Stimulated activated CD8-positive, alpha-beta memory T cell treated with anti-CD3 and anti-CD28 coated beads, Interleukin-7, amount 100 ng/mL, for 1 hour (primary cell): ENCODE data around the gene TP73.

Source experiments
- DNase-seq, 2 donors: peaks; one replicate each; pipeline ENCODE4 v3.0.0-alpha.2; 2020; ENCODE audit warnings: low read depth in 2 of 2

Gene TP73

DNA sequence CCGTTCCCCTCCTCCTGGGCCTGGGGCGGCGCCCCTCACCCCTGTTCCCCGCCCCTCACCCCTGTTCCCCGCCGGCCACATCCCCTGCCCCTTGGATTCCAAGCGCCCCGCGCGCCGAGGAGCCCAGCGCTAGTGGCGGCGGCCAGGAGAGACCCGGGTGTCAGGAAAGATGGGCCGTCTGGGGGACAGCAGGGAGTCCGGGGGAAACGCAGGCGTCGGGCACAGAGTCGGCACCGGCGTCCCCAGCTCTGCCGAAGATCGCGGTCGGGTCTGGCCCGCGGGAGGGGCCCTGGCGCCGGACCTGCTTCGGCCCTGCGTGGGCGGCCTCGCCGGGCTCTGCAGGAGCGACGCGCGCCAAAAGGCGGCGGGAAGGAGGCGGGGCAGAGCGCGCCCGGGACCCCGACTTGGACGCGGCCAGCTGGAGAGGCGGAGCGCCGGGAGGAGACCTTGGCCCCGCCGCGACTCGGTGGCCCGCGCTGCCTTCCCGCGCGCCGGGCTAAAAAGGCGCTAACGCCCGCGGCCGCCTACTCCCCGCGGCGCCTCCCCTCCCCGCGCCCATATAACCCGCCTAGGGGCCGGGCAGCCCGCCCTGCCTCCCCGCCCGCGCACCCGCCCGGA lies at the start of gene TP73:
Gene TP73, plus strand, starts transcription at position 587 of the 618 bp plus-strand sequence. CDS start 29,850 bp downstream, outside the sequence.
- no peak for DNase-seq

- DNase-seq: no peak
Observed at GRCh38 chr1:3603156-3603555, 49.2 kb upstream of the TP73 start.

DNA sequence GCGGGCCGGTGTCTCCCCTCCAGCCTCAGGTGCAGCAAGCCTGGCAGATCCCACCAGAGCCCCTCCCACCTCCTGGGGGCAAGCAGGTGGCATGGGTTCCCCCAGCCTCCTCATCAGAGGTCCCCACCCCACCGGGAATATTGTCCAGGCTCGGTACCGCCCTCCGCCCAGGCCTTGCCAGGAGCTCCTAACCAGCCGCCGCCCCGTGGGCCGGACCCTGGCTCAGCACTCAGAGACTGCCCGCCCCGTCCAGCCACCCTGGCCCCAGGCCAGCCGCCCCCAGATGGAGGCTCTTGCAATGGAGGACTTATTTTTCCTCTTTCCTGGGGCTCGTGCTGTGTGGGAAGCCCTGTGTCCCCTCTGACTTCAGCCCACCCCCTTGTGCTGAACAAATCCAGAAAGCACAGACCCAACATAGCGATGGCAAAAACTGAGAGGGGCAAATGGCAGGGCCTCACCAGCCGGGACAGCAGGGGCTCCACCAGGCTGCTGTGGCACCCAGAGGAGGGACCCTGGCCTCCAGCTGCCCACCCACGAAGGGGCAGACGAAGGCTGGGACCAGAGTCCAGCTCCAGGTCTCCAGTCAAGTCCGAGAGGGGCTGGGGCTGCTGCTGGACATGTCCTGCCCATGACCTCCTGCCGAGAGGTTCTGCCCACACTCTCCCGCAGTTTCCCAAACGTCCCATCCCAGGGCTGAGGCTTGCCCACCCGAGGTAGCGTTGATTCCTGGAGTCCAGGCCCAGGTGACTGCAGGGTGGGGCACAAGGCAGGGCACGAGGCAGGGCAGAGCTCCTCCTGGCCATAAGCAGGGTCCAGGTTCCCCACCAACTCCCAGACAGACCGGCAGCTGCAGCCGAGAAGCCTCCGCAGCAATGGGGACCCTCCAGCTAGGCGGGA lies 48.5 kb upstream of the TP73 start:
- no peak for DNase-seq

DNA sequence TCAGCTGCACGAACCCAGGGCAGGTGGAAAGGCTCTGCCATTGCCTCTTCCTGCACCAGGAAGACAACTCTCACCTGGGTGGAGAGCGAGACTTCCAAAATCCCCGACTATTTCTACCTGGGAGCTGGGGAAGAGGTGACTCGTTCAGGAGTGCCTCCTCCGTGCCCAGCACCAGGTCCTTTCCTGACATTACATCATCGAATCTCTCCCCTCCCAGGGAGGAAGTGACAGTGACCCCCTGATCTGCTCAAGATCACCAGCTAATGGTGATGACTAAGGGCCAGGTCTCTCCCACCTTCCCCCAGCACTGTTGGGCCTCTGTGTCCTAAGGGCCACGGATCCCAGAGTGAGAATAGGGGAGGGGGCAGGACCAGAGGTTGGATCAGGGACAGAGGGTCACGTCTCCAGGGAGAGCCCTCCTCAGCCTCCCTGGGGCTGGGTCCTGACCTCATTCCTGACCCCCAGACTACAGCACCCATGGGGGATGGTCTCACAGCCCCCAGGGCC lies 47.8 kb upstream of the TP73 start:
- no peak for DNase-seq

GRCh38 chr1:3604997-3605823 lies 47.1 kb upstream of the TP73 start:
- no peak for DNase-seq

DNA sequence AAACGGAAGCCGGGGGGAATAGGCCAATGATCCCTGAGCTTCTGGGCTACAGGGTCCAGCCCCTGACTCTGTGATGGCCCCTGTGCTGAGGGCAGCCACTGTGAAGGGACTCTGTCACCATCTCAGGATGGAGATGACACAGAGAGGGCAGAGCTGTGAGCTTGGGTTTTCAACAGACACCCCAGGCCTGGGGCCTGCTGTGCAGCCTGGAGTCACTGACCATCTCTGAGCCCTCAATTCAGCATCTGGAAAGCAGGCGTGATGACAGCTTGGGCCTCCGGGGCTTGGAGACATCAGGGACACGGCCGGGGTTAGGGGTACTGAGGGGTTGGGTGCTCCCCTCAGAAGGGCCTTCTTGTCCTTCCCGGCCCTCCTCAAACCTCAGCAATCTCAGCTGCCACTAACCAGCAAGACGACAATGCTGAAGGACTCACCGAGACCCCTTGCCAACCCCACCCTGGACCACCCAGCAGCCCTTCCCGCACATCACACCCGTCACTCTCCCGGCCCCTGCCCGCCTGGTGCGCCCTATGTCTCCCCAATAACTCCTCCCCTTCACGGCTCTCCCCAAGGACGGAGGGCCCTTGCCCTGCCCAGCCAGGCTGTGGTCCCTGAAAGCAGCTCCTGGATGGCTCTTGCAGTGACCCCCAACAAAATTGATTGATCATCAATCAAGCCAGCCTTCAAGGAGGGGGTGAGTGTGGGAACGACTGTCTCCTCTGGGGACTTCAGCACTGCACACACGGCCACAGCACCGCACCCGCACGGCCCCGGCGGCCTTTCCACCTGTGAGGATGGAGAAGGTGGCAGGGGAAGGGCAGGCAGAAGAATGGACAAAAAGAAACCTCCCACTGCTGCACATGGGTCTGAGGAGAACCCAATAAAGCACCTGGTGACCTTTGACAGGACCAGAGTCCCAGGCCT lies 45.3 kb upstream of the TP73 start:
- DNase-seq: no peak

DNA sequence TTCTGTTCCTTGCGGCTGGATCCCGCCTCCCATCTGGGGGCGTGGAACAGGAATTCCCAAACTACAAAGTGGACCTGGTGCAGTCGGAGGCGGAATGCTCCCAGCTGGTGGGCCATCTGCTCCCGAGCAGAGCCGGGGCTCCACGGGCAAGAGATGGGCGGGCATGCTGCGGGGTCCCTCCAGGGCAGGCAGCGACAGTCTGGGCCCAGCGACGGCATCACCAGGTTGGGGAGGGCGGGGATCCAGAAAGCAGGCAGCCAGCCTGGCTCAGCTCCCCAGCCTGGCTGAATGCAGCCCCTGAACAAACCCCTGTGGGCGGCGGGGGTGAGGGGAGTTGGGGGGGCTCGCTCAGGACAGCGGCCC lies 44.6 kb upstream of the TP73 start:
- no peak for DNase-seq

DNA sequence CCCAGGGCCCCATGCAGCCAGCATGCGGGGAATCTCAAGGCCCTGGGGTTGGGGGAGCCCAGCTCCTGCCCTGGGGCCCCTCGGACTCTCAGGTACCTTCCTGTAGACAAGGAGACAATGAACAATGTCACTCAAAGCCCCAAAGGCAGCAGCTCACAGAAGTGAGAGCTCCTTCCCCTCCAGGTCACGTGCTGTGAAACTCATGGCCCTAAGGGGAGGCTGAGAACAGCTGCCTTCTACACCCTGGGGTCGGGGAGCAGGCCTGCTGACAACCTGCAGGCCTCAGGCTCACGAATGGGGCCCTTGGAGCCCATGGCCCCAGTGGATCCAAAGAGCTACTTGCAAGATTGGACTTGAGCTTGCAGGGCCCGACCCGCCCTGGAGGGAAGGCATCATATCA lies 44.2 kb upstream of the TP73 start:
- no peak for DNase-seq

DNA sequence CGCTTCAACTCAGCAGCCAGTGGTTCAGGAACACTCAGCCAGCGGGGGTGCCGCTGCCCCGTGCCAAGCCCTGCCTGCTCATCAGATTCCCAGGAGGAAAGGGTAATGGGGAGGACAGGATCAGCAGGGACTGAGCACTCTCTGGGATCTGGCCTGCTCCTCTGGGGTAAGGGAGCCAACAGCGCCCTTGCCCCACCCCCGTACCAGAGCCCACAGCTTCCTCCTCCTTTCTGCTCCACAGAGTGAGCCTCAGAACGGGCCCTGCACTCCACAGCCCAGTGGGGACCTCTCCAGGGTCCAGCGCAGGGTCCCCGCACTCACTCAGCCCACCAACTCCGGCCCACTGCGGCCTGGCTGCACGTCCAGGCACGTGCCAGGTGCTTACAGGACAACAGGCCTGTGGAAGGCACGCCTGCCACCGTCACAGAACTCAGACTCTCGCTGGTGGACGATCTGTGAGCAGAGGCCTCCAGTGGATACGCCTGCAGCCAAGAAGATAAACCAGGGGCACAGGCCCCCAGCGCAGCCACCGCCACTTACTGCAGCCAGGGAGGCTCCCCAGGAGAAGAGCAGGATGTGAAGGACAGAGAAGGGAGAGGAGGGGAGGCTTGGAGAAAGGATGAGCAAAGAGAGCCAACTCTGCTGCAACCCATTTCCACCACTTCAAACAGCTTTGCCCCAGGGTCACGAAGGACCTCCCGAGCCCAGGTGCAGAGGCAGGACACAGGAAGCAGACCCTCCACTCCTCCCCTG lies 43.1 kb upstream of the TP73 start:
- DNase-seq: no peak

- no peak for DNase-seq
Observed at GRCh38 chr1:3609769-3610526, 42.4 kb upstream of the TP73 start.

DNA sequence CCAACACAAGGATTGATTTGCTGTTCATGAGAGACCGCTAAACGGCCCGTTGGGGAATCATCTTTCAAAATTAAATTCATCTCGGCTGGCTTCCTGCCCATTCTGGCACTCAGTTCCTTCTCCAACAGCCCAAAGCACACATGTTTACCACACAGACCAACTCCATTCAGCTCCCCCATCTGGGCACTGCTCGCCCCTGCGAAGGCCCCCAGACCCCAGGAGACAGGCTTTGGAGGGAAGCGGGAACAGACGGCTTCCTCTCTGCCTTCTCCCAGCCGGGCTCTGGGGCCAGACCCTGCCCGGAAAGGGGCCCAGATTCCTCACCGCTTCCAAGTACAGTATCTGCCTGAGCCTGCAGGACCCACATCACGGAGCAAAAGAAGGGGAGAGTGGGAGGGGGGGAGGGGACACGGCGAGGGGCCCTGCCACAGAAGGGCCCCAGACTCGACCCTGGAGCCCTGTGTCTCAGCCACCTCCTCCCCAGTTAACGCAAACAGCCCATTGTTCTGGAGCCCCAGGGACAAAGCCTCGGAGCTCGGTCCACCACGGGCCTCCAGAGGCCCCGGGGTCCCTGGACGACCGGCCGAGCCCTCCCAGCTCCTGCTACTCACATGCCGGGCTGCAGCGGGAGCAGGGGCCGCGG lies 41.7 kb upstream of the TP73 start:
- DNase-seq: no peak

- peak in 1 of 2 donors; percentile 28 for DNase-seq
Observed at GRCh38 chr1:3611170-3612019, 40.9 kb upstream of the TP73 start, which contains the start of gene MEGF6. TSS of gene MEGF6 (minus strand) at chr1:3611508. CDS start at chr1:3611268, 240 bp downstream.

DNA sequence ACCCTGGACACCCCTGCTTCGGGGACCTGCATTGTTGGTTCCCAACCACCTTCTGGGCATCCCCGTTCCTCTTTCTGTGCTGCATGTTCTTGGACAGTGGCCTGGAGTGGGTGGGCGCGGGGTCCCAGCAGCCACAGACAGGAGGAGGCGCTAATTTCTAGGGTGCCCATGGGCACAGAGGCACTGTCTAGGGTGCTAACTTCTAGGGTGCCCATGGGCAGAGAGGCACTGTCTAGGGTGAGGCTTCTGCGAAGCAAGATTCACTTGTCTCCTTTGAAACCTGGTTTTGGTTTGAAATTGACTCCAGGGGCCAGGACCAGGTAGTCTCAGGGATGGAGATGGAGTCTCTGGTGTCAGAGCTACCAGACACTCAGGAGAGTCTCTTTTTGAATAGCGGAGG lies 40.2 kb upstream of the TP73 start:
- no peak for DNase-seq

- no peak for DNase-seq
Observed at GRCh38 chr1:3614755-3615742, 37.3 kb upstream of the TP73 start.

DNA sequence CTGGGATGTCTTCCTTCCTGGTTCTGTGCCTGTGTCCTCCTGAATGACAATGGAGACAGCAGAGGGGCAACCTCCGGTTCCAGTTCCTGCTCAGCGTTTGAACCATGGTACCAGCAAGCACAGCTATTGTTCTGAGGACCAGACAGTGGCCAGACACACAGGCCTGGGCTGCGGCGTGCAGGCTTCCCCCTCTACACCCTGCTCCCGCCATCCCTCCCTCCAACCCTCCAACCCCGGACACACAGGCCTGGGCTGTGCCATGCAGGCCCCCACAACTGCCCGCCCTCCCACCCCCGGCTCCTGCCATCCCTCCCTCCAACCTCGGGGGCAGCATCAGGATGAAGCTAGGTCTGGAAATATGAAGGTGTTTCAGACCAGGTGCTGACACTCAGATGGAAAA lies 35.5 kb upstream of the TP73 start:
- no peak for DNase-seq

DNA sequence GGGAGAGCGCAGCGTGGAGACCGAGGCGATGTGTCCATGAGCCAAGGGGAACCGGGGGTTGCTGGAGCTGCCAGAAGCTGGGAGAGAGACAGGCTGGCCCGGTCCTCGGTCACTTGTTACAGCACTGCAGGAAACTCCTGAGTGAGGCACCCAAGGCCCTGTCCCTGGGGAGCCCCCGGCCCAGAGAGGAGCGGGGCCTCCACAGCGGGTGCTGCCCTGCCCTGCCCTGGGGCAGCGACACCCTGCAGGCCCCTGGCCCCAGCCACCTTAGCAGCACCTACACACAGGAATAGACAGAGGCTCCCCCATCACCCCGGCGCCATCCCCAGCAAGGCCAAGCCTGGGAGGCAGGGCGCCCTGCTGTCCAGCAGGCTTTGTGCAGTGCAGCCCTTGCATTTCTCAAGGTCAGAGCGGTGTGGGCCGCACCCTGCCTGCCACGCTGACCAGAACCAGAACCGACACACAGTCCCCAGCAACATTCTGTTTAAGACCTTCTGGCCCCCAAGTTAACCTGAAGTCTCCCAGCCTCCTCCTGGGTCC lies 34.4 kb upstream of the TP73 start:
- no peak for DNase-seq

DNA sequence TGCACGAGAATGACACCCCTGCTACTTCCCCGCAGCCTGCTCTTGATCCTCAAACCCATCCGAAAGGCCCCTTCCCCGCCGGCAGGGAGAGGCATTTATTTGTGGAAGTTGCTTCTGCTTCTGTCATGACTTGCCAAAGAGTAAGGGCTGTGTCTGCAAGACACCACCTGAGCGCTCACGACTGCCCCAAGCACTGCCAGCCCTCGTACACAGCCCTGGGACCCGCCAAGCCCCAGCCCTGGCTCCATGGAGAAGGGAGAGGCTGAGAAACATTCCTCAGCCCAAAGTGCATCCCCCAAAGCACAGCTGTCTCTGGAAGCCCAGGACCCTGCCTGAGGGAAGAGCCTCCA lies 33.8 kb upstream of the TP73 start:
- no peak for DNase-seq
